DMS153 treated with DMSO at 0.1 percent for 48 hours (cell line): Measurements from ENCODE around the gene PYROXD2.

Experiments
- DNase-seq: peaks from one replicate; lab custom pipeline; 2025; ENCODE audit not compliant: unreplicated experiment; lab: John Stamatoyannopoulos, UW

PYROXD2 gene

DNA sequence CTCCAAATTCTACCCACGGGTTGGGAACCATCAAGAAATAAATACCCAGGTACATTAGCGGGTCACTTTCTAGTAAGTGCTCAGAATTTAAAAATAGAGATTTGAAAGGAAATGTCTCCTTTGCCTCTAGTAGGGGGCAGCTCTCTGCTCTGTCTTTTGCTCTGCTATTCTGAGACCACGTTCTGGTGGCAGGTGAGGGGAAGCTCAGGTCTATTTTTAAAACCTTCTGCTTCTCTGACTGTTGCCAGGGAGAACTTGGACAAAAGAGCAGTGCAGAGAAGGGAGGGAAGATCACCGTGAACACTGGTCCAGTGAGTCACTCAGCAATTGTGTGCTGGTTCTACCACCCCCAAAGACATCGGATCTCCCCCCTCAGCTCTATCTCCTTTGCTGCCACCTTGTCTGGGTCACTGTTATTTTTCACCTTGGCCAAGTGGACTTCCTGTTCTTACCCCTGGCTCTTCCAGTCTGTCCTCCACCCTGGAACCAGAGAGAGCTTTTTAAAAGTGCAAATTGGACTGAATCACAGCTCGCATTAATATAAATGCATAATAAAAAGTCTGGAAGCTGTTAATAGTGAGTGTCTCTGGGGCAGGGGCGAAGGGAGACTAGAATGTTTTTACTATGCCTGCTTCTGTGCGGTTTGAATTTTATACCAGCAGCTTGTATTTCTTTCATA, 74.6 kb downstream of the PYROXD2 start:
- no peak for DNase-seq

DNA sequence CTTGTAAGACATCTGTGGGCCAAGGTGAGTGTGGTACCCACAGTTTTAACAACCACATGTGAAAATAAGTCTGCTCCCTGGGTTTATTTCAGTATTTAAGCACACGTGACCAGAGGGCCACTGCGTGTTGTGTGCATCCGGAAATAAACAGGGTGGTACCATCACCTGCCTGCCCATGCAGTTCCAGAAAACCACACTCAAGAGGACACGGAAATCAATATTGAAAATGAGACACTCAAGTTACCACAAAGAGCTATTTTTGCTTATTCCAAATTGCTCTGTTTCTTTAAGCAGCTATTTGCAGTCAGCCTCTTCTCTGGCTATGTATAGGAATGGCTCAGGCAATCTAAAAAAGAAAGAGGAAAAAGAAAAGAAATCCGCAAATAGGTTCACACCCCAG, 75.2 kb downstream of the PYROXD2 start:
- peak; percentile 31 for DNase-seq

DNA sequence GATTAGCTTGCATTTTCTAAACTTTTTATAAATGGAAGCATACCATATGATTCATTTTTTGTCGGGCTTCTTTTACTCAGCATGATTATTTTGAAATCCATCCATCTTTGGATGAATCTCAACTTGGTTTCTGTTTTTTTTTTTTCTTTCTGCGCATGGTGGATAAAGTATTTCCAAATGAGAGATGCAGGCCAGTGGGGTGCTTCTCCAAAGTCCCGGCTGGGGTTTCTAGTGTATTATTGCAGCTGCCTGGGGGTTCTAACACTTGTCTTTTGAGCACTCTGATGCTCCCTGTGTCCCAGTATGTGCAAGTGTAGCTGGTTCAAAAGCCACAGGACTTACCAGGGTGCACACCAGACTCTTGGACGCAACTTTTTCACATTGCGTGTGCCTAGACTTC, 76.1 kb downstream of the PYROXD2 start:
- no peak for DNase-seq

DNA sequence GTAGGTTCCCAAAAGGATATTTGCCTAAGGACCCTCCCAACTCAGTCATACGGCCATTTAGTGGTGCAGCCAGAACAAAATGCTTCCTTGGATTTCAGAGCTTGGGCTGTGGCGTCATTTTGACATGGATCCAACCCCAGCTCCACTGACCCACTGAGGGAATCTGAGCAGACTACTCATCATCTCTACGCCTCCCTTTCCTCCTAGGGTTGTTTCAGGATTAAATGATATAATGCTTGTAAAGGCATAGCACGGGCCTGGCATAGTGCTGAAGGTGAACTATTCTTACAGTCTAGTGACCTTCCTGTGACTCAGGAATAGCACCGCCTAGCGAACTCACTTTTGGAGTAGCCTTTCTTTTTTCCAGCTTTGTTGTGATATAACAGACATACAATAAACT, 76.7 kb downstream of the PYROXD2 start:
- no peak for DNase-seq

DNA sequence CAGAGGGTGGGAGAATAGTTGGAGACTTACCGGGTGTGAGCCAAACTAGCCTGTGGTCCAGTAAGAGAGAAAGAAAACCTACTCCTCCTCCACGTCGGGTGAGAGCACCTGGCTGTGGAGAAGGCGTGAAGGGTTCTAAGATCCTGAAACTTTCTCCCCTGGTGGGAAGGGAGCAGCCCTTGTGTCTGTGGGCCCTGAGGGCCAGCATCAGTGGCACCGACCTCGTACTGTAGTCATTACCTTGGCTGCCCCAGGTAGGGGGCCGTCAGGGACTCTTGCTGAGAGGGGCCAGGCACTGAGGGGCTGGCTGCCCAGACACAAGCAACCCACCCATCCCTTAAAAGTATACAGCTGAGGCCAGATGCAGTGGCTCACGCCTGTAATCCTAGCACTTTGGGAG, 77.5 kb downstream of the PYROXD2 start:
- DNase-seq = no peak
